Tibial artery (tissue), 4 donors: ENCODE results near the gene AGAP1.

Source experiments
- DNase-seq, 2 donors: peaks; one replicate each; pipeline ENCODE4 v3.0.0-alpha.2; 2019
- H3K27ac ChIP-seq, 2 donors: fragments of 200-600 bp; sonication (generic) in 1 of 2; 1 replicate in 1 of 2; 2 replicates in 1 of 2; pipeline ENCODE4 v1.5.1; 2018 to 2019; ENCODE audit warnings: mild to moderate bottlenecking in 1 of 2
- H3K27me3 ChIP-seq, 2 donors: fragments of 200-600 bp; sonication (generic) in 1 of 2; one replicate each; pipeline versions ENCODE4 v1.5.1 to v1.6.0; 2016 to 2019
- H3K36me3 ChIP-seq, 3 donors: fragments of 200-600 bp; sonication (generic) in 2 of 3; one replicate each; pipeline ENCODE4 v1.5.1; 2016 to 2019; ENCODE audit warnings: mild to moderate bottlenecking in 2 of 3
- H3K4me1 ChIP-seq, 4 donors: fragments of 200-600 bp; sonication (generic) in 2 of 4; 1 replicate in 3 of 4; 2 replicates in 1 of 4; pipeline ENCODE4 v1.5.1; 2016 to 2019
- H3K4me3 ChIP-seq, 2 donors: fragments of 200-600 bp; sonication (generic) in 1 of 2; 1 replicate in 1 of 2; 2 replicates in 1 of 2; pipeline ENCODE4 v1.5.1; 2018 to 2019; ENCODE audit warnings: mild to moderate bottlenecking in 2 of 2
- H3K9me3 ChIP-seq, 3 donors: fragments of 200-600 bp; sonication (generic) in 1 of 3; one replicate each; pipeline ENCODE4 v1.5.1; 2016 to 2019
- intact Hi-C: fragments of 100-400 bp; cut with DNase I; formaldehyde crosslinking; loops from one replicate; pipeline ENCODE4 v1.15.0; 2023; ENCODE audit warnings: low total_unique reads
- TF ChIP-seq, protein P1 (sequence below), 2 experiments: fragments of 200-600 bp in 1 of 2; fragments of 450-650 bp in 1 of 2; IDR thresholded peaks; one replicate each; pipeline ENCODE4 v1.5.1; 2017 to 2019; ENCODE audit warnings: antibody characterized with exemption in 2 of 2, mild to moderate bottlenecking in 1 of 2, moderate library complexity in 1 of 2

Gene AGAP1

DNA sequence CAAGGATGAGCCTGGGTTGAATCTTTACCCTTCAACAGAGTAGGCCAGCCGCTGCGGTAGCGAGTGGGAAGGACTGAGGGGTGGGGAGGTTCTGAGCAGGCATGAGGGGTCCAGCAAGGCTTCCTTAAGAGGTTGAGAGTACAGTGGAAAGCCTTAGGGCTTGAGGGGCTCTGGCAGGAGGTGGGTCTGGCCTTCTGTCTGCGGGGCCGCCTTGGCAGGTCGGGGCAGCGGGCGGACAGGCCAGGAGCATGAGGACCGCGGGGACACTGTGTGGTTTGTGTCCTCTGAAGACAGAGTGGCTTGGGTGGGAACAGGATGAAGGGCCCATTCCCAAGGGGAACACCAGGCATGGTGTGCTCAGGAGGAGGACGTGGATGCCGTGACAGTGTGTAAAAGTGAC is 250.3 kb downstream of the AGAP1 start:
- Histone ChIP-seq H3K27ac (no peak overlapping the region), H3K36me3 (no peaks in the 10 kb centered on the region), H3K27me3 (no peaks in the 10 kb centered on the region), H3K4me3 (no peak overlapping the region), H3K4me1 (peaks cover 0 to 12% (median 2%) of the 10 kb centered on the region in 4 donors), H3K9me3 (no peaks in the 10 kb centered on the region)
- TF ChIP-seq, protein P1, sequence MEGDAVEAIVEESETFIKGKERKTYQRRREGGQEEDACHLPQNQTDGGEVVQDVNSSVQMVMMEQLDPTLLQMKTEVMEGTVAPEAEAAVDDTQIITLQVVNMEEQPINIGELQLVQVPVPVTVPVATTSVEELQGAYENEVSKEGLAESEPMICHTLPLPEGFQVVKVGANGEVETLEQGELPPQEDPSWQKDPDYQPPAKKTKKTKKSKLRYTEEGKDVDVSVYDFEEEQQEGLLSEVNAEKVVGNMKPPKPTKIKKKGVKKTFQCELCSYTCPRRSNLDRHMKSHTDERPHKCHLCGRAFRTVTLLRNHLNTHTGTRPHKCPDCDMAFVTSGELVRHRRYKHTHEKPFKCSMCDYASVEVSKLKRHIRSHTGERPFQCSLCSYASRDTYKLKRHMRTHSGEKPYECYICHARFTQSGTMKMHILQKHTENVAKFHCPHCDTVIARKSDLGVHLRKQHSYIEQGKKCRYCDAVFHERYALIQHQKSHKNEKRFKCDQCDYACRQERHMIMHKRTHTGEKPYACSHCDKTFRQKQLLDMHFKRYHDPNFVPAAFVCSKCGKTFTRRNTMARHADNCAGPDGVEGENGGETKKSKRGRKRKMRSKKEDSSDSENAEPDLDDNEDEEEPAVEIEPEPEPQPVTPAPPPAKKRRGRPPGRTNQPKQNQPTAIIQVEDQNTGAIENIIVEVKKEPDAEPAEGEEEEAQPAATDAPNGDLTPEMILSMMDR (IDR thresholded peaks at IDR 0.05): no peak
- DNase-seq: no peak
- intact Hi-C loops: loop anchor here (10.0 kb wide), 1 partner anchor 79 kb away; no protein-coding TSS in a partner anchor

DNA sequence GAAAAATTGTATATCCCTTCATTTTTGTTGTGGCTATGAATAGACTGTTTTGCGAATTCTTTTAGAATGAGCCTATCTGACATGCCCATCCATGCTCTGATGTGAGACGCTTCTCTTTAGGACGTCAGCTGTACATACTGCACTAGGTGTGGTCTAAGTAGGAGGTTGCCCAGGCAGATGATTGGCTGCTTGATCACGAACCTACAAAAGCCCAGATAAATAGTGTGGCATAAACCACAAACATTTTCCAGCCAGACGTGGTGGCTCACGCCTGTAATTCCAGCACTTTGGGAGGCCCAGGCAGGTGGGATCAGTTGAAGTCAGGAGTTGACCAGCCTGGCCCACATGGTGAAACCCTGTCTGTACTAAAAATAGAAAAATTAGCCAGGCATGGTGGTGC is 251.8 kb downstream of the AGAP1 start:
- Histone ChIP-seq H3K27me3 (no peaks in the 10 kb centered on the region), H3K9me3 (no peaks in the 10 kb centered on the region), H3K4me3 (no peak overlapping the region), H3K27ac (no peak overlapping the region), H3K36me3 (peaks cover 0 to 6% (median 5%) of the 10 kb centered on the region in 3 donors), H3K4me1 (peaks cover 0 to 13% (median 6%) of the 10 kb centered on the region in 4 donors)
- intact Hi-C loops: loop anchor here (5.0 to 10.0 kb wide), 2 partner anchors 81 to 148 kb away; no protein-coding TSS in a partner anchor
- TF ChIP-seq, protein P1 (IDR thresholded peaks at IDR 0.05): no peak
- DNase-seq: no peak

DNA sequence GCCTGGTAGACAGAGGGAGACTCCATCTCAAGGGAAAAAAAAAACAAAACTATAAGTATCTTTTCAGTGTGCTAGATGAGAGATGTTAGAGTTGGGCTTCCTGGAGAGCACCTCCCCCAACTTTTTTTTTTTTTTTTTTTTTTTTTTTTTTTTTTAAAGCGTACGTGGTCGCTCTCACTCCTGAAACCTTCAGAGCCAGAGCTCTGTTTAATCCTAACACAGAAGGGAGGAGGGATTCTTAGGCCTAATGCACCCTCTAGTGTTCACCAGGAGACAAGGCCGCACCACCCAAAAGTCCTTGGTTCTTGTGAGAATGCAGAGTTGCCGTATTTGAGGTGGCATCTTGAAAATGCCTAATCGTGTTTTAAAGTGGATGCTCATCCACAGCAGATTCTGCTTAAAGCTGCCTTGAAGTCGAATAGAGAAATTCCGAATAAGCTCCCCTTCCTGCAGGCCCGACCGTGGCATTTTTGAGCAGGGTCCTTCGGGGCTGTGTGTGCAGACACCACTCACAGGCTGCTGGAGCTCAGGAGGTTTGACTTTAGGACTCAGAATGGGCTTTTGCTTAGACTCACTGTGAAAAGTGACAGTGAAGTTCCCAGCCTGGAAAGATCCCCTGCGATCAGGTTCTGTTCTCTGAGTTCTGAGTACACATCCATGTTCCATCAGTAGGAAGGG is 252.6 kb downstream of the AGAP1 start:
- no peaks in the 10 kb centered on the region for H3K9me3 ChIP-seq
- H3K27ac ChIP-seq: no peak overlapping the region
- TF ChIP-seq, protein P1 (IDR thresholded peaks at IDR 0.05): peak; percentile 64 to 75
- peaks cover 0 to 12% (median 12%) of the 10 kb centered on the region in 3 donors for H3K36me3 ChIP-seq
- peaks cover 0 to 13% (median 6%) of the 10 kb centered on the region in 4 donors for H3K4me1 ChIP-seq
- peak in 1 of 2 donors; percentile 61 for DNase-seq
- intact Hi-C loops: loop anchor here (5.0 to 10.0 kb wide), 2 partner anchors 82 to 149 kb away; no protein-coding TSS in a partner anchor
- H3K4me3 ChIP-seq: no peak overlapping the region
- H3K27me3 ChIP-seq: no peaks in the 10 kb centered on the region

DNA sequence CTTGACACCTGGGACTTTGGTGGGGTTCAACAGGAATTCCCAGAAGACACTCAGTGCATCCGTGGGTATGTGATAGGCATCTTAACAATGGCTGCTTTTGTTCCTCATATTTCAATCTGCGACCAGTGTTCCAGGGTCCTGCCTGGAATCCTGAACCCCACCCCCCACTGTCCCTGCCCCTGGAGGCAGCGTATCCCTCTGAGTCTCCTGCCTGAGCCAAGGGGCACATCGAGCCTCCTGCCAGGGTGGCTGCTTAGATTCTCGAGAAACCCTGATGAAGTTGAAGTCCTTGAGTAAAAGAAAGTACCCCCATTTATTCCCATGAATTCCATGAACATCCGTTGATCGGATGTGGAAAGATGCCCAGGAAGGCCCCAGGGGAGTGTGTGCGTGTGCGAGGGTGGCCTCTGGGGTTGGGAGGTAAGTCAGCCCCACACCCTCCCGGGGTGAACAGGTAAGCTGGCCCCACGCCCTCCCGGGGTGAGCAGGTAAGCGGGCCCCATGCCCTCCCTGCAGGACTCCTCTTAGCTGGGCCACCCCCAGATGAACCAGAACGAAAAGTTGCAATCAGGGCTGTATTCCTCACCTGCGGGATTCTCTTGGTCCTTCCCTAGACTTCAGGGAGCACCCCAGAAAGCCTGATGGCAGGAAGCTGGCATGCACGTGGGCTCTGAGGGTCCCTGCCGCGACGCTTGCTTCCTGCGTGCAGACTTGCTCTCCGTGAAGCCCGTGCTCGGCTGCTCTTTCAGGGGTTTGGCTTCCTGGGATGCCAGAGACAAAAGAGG is 253.3 kb downstream of the AGAP1 start:
- H3K27ac ChIP-seq: no peak overlapping the region
- H3K27me3 ChIP-seq: no peaks in the 10 kb centered on the region
- H3K4me3 ChIP-seq: no peak overlapping the region
- peaks cover 0 to 19% (median 16%) of the 10 kb centered on the region in 3 donors for H3K36me3 ChIP-seq
- intact Hi-C loops: loop anchor here (5.0 to 10.0 kb wide), 2 partner anchors 82 to 150 kb away; no protein-coding TSS in a partner anchor
- no peak for DNase-seq
- TF ChIP-seq, protein P1 (IDR thresholded peaks at IDR 0.05): no peak
- H3K4me1 ChIP-seq: peaks cover 0 to 13% (median 6%) of the 10 kb centered on the region in 4 donors
- H3K9me3 ChIP-seq: no peaks in the 10 kb centered on the region

DNA sequence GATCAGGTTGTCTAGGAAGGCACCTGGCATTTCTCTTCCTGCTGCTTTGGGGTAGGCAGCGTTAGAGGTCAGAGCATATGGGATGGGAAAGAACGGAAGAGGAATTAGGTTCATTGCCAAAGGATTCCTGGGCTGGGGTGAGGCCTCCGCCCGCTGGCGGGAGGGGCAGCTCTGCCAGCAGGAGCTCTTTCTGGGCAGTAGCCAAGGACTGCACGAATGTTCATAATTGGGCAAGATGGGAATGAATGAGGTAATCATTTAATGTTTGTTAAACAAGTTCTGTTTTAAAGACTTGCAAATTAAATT is 253.9 kb downstream of the AGAP1 start:
- Histone ChIP-seq H3K27ac (no peak overlapping the region), H3K27me3 (no peaks in the 10 kb centered on the region), H3K4me3 (no peak overlapping the region), H3K36me3 (peaks cover 0 to 22% (median 16%) of the 10 kb centered on the region in 3 donors), H3K9me3 (no peaks in the 10 kb centered on the region), H3K4me1 (peaks cover 0 to 13% (median 6%) of the 10 kb centered on the region in 4 donors)
- no peak for DNase-seq
- TF ChIP-seq, protein P1 (IDR thresholded peaks at IDR 0.05): no peak
- intact Hi-C loops: loop anchor here (5.0 to 10.0 kb wide), 2 partner anchors 83 to 150 kb away; no protein-coding TSS in a partner anchor
